Suprapubic skin (tissue), 4 donors: ENCODE data around the gene ITGA4. TPM values are rescaled to one million over a fixed set of nuclear protein-coding genes. Genes with fewer than 3 reads are reported as not detected.

Experiments
- DNase-seq, 2 donors: peaks; one replicate each; pipeline ENCODE4 v3.0.0-alpha.2; 2019; ENCODE audit warnings: low spot score in 2 of 2
- H3K27ac ChIP-seq: fragments of 200-600 bp; sonication (generic); one replicate; pipeline ENCODE4 v1.5.1; 2019
- H3K27me3 ChIP-seq: fragments of 200-600 bp; sonication (generic); one replicate; pipeline ENCODE4 v1.5.1; 2019
- H3K36me3 ChIP-seq: fragments of 200-600 bp; sonication (generic); one replicate; pipeline ENCODE4 v1.5.1; 2019
- H3K4me1 ChIP-seq: fragments of 200-600 bp; sonication (generic); one replicate; pipeline ENCODE4 v1.5.1; 2019
- H3K4me3 ChIP-seq: fragments of 200-600 bp; sonication (generic); one replicate; pipeline ENCODE4 v1.5.1; 2019; ENCODE audit warnings: mild to moderate bottlenecking
- H3K9me3 ChIP-seq: fragments of 200-600 bp; sonication (generic); one replicate; pipeline ENCODE4 v1.5.1; 2019
- EP300 ChIP-seq: sonication (generic); formaldehyde crosslinking; IDR thresholded peaks from one replicate; pipeline ENCODE4 v1.6.1; 2017; ENCODE audit warnings: antibody characterized with exemption
- POLR2A ChIP-seq, 2 donors: fragments of 450-650 bp; IDR thresholded peaks; one replicate each; pipeline ENCODE4 v1.6.1; 2017; ENCODE audit warnings: antibody characterized with exemption in 2 of 2, mild to moderate bottlenecking in 2 of 2, moderate library complexity in 2 of 2
- POLR2AphosphoS5 ChIP-seq, 3 donors: sonication (generic); formaldehyde crosslinking; IDR thresholded peaks; one replicate each; pipeline ENCODE4 v1.6.1; 2017; ENCODE audit warnings: antibody characterized with exemption in 3 of 3
- WGBS: methylation state at CpG from one replicate; pipeline ENCODE4 v1.1.5; 2018; 5-methylcytosine and 5-hydroxymethylcytosine counted together
- total RNA-seq, 4 donors: library from RNA; depleted of rRNA; stranded (reverse); fragments of >200 nt; gene quantifications; one replicate each; pipeline ENCODE4 v1.1.0, GENCODE V29; 2016
- TF ChIP-seq, protein P1 (sequence below), 2 donors: fragments of 200-600 bp in 1 of 2; fragments of 450-650 bp in 1 of 2; sonication (generic) in 1 of 2; IDR thresholded peaks; one replicate each; pipeline ENCODE4 v1.5.1; 2016 to 2019; ENCODE audit warnings: antibody characterized with exemption in 2 of 2, mild to moderate bottlenecking in 1 of 2, moderate library complexity in 1 of 2

The ITGA4 gene
- total RNA-seq, 4 donors from 2014 or later = 0.68 to 14.1 (median 0.95) TPM

DNA sequence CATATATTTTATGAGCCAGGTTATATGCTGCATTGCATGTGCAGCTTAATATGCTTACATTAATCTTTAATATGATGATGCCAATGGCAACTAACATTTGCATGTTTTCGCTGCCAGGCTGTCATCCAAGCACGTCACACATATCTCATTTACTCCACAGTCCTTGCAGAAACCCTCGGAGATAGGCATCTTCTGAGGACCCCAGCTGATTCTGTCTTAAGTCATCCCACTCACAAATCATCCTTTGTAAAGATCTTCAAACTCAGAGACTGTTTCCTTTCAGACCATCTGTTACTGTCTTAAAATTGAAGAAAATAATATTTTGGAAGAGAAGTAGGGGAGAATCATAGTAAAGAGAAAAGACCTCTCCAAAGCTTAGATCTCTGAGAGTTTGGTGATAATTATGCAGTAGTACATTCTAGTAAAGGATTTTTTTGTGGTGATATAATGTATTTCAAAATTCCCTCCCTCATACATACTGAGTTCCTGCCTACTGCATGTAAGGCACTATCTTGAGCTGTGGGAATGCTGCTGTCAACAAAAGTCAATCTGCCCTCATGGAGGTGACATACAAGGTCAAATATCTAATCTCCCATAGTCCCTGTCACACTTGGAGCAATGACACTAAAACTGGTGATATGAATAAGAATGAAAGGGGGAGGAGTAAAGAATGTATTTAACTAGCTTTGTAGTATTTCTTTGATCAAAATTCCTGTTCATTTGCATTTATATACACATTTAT, 11.0 kb downstream of the ITGA4 start:
- Histone ChIP-seq H3K4me3 (no peak overlapping the region), H3K27me3 (no peaks in the 10 kb centered on the region), H3K4me1 (no peaks in the 10 kb centered on the region), H3K27ac (no peak overlapping the region), H3K9me3 (no peaks in the 10 kb centered on the region), H3K36me3 (no peaks in the 10 kb centered on the region)
- 69% methylated on average over 3 of the region's 3 CpGs for WGBS
- TF ChIP-seq, protein P1, sequence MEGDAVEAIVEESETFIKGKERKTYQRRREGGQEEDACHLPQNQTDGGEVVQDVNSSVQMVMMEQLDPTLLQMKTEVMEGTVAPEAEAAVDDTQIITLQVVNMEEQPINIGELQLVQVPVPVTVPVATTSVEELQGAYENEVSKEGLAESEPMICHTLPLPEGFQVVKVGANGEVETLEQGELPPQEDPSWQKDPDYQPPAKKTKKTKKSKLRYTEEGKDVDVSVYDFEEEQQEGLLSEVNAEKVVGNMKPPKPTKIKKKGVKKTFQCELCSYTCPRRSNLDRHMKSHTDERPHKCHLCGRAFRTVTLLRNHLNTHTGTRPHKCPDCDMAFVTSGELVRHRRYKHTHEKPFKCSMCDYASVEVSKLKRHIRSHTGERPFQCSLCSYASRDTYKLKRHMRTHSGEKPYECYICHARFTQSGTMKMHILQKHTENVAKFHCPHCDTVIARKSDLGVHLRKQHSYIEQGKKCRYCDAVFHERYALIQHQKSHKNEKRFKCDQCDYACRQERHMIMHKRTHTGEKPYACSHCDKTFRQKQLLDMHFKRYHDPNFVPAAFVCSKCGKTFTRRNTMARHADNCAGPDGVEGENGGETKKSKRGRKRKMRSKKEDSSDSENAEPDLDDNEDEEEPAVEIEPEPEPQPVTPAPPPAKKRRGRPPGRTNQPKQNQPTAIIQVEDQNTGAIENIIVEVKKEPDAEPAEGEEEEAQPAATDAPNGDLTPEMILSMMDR (IDR thresholded peaks at IDR 0.05) = no peak
- TF ChIP-seq POLR2A (IDR thresholded peaks at IDR 0.05) = no peak
- TF ChIP-seq EP300 = no peak
- TF ChIP-seq POLR2AphosphoS5 (IDR thresholded peaks at IDR 0.05) = no peak
- no peak for DNase-seq

- no peak overlapping the region for H3K27ac ChIP-seq
- DNase-seq = no peak
- H3K9me3 ChIP-seq = no peaks in the 10 kb centered on the region
- H3K4me1 ChIP-seq = no peaks in the 10 kb centered on the region
- WGBS = 45% methylated on average over 1 of the region's 1 CpG
- no peak overlapping the region for H3K4me3 ChIP-seq
- no peaks in the 10 kb centered on the region for H3K36me3 ChIP-seq
- H3K27me3 ChIP-seq = no peaks in the 10 kb centered on the region
- no peak for TF ChIP-seq EP300
- no peak for TF ChIP-seq POLR2A (IDR thresholded peaks at IDR 0.05)
Observed at GRCh38 chr2:181468811-181469210, 11.6 kb downstream of the ITGA4 start.

DNA sequence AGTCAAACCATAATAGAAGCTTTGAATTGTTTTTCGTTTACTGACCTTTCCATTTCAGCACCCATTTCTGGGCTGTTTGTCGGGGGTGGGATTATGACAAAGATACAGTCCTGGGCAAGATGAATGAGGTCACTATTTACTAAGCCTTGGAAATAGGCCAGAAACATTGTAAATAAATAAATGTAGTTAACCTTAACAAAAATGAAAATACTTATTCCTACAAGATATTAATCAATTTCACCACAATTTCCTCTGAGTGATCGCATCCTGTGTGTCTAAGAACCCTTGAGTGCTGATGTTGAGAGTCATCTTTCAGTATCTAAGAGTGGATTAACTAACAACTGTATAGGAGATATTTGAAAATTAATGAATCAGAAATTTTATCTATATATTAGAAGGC, 14.0 kb downstream of the ITGA4 start:
- 89% methylated on average over 3 of the region's 3 CpGs for WGBS

GRCh38 chr2:181471783-181472182, 14.6 kb downstream of the ITGA4 start:
- no peak for DNase-seq
- no peak overlapping the region for H3K27ac ChIP-seq
- H3K36me3 ChIP-seq = no peaks in the 10 kb centered on the region
- TF ChIP-seq EP300 = no peak
- TF ChIP-seq, protein P1 (IDR thresholded peaks at IDR 0.05) = no peak
- TF ChIP-seq POLR2AphosphoS5 (IDR thresholded peaks at IDR 0.05) = no peak
- TF ChIP-seq POLR2A (IDR thresholded peaks at IDR 0.05) = no peak
- H3K4me1 ChIP-seq = no peaks in the 10 kb centered on the region
- no peaks in the 10 kb centered on the region for H3K27me3 ChIP-seq
- no peaks in the 10 kb centered on the region for H3K9me3 ChIP-seq
- H3K4me3 ChIP-seq = no peak overlapping the region

More for the DNA sequence above, 14.0 kb downstream of the ITGA4 start:
- no peaks in the 10 kb centered on the region for H3K4me1 ChIP-seq
- H3K27me3 ChIP-seq = no peaks in the 10 kb centered on the region
- DNase-seq = no peak
- no peaks in the 10 kb centered on the region for H3K36me3 ChIP-seq
- H3K4me3 ChIP-seq = no peak overlapping the region
- no peak for TF ChIP-seq EP300
- no peak for TF ChIP-seq POLR2A (IDR thresholded peaks at IDR 0.05)
- no peak for TF ChIP-seq POLR2AphosphoS5 (IDR thresholded peaks at IDR 0.05)
- TF ChIP-seq, protein P1 (IDR thresholded peaks at IDR 0.05) = no peak
- H3K27ac ChIP-seq = no peak overlapping the region
- H3K9me3 ChIP-seq = no peaks in the 10 kb centered on the region

DNA sequence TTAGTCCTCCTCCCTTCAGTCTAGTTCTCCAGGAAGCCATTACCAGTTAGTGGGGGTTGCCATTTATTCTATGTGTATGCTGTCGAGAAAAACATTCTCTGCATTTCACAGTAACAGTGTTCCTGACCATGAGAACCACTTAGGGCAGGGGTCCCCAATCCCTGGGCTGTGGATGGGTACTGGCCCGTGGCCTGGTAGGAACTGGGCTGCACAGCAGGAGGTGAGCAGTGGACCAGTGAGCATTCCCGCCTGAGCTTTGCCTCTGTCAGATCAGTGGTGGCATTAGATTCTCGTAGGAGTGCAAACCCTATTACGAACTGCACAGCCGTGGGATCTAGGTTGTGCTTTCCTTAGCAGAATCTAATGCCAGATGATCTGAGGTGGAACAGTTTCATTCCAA, 15.8 kb downstream of the ITGA4 start:
- 89% methylated on average over 6 of the region's 6 CpGs for WGBS
- Histone ChIP-seq H3K36me3 (no peaks in the 10 kb centered on the region), H3K4me3 (no peak overlapping the region), H3K27ac (no peak overlapping the region), H3K9me3 (no peaks in the 10 kb centered on the region), H3K27me3 (no peaks in the 10 kb centered on the region), H3K4me1 (no peaks in the 10 kb centered on the region)
- no peak for DNase-seq
- TF ChIP-seq POLR2AphosphoS5 (IDR thresholded peaks at IDR 0.05) = no peak
- TF ChIP-seq, protein P1 (IDR thresholded peaks at IDR 0.05) = no peak
- TF ChIP-seq EP300 = no peak
- no peak for TF ChIP-seq POLR2A (IDR thresholded peaks at IDR 0.05)
